ENCODE data around the gene GRIP1.

DNA sequence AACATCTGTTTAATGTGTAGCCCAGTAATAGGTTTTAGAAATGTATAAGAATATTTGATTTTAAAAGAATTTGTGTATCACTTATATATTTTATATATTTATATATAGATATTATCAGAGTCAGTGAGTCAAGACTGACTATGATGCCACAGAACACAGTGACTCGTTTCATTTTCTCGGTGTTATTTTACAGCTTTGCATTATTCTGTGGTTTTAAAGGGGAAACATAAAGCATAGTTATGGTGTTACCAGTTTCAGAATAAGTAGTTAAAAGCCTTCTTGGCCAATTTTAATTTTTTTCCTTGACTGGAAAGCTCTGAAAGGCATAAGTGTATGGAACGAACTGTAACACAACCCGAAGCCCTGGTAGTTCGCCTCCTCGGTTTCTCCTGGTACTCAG lies 91.0 kb downstream of the GRIP1 start:
- TF ChIP-seq POLR2A (IDR thresholded peaks at IDR 0.05), result no peak
- TF ChIP-seq, protein P1, sequence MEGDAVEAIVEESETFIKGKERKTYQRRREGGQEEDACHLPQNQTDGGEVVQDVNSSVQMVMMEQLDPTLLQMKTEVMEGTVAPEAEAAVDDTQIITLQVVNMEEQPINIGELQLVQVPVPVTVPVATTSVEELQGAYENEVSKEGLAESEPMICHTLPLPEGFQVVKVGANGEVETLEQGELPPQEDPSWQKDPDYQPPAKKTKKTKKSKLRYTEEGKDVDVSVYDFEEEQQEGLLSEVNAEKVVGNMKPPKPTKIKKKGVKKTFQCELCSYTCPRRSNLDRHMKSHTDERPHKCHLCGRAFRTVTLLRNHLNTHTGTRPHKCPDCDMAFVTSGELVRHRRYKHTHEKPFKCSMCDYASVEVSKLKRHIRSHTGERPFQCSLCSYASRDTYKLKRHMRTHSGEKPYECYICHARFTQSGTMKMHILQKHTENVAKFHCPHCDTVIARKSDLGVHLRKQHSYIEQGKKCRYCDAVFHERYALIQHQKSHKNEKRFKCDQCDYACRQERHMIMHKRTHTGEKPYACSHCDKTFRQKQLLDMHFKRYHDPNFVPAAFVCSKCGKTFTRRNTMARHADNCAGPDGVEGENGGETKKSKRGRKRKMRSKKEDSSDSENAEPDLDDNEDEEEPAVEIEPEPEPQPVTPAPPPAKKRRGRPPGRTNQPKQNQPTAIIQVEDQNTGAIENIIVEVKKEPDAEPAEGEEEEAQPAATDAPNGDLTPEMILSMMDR (IDR thresholded peaks at IDR 0.05), result no peak
